HG03060 (cell line): ENCODE data around the gene KLHDC10.
"Not testable (repeated sequence)": the region's sequence is repeated elsewhere in the genome, so short reads cannot be mapped to it uniquely, and the experiment has no call there.

Experiments
- ATAC-seq: cut with Tn5 transposase; IDR thresholded peaks from one replicate; pipeline ENCODE4 v1.9.1; 2021; ENCODE audit warnings: low read depth, moderate number of reproducible peaks; ENCODE audit not compliant: unreplicated experiment

Gene KLHDC10

GRCh38 chr7:130113887-130114286 is 43.6 kb downstream of the KLHDC10 start:
- no peak for ATAC-seq

- peak; percentile 42 for ATAC-seq
Measured at GRCh38 chr7:130114374-130114773, 44.0 kb downstream of the KLHDC10 start.

GRCh38 chr7:130114776-130115175 is 44.4 kb downstream of the KLHDC10 start:
- ATAC-seq: no peak

GRCh38 chr7:130118294-130118693 is 48.0 kb downstream of the KLHDC10 start:
- ATAC-seq: no peak

- ATAC-seq: no peak
Measured at GRCh38 chr7:130118801-130119200, 48.5 kb downstream of the KLHDC10 start.

- no peak for ATAC-seq
Measured at GRCh38 chr7:130123501-130123900, 53.2 kb downstream of the KLHDC10 start.

- ATAC-seq: no peak
Measured at GRCh38 chr7:130124711-130125110, 54.4 kb downstream of the KLHDC10 start.

- not testable (repeated sequence) for ATAC-seq
Measured at GRCh38 chr7:130126840-130127239, 56.5 kb downstream of the KLHDC10 start.

GRCh38 chr7:130127404-130127803 is 57.1 kb downstream of the KLHDC10 start:
- no peak for ATAC-seq

- ATAC-seq: no peak
Measured at GRCh38 chr7:130127821-130128317, 57.5 kb downstream of the KLHDC10 start.

- no peak for ATAC-seq
Measured at GRCh38 chr7:130129011-130129411, 58.7 kb downstream of the KLHDC10 start.

- ATAC-seq: no peak
Measured at GRCh38 chr7:130131191-130131834, 61.0 kb downstream of the KLHDC10 start.

GRCh38 chr7:130131964-130132875 is 61.9 kb downstream of the KLHDC10 start:
- no peak for ATAC-seq

- no peak for ATAC-seq
Measured at GRCh38 chr7:130133029-130133782, 62.9 kb downstream of the KLHDC10 start.

- no peak for ATAC-seq
Measured at GRCh38 chr7:130134106-130134636, 63.8 kb downstream of the KLHDC10 start.

GRCh38 chr7:130134726-130135125 is 64.4 kb downstream of the KLHDC10 start:
- ATAC-seq: no peak

GRCh38 chr7:130135208-130136205 is 65.2 kb downstream of the KLHDC10 start:
- ATAC-seq: no peak

GRCh38 chr7:130136579-130137167 is 66.3 kb downstream of the KLHDC10 start:
- ATAC-seq: no peak

GRCh38 chr7:130137207-130137606 is 66.9 kb downstream of the KLHDC10 start:
- no peak for ATAC-seq
